NB4 (cell line): ENCODE measurements around the gene MLLT3.

Source experiments
- DNase-seq: peaks from one replicate; pipeline ENCODE4 v3.0.0; 2010; ENCODE audit warnings: low read depth
- H3K4me3 ChIP-seq: one replicate; pipeline ENCODE4 v1.5.1; 2011; ENCODE audit warnings: mild to moderate bottlenecking, low read depth, low read length, moderate library complexity
- MYC ChIP-seq: IDR thresholded peaks from 2 replicates; pipeline ENCODE4 v1.6.1; 2011; ENCODE audit warnings: low read depth, low read length
- POLR2A ChIP-seq: IDR thresholded peaks from 2 replicates; pipeline ENCODE4 v1.6.1; 2011; ENCODE audit warnings: mild to moderate bottlenecking; ENCODE audit not compliant: insufficient read length; ENCODE audit errors: extremely low read depth
- TF ChIP-seq, protein P1 (sequence below): IDR thresholded peaks from 2 replicates; pipeline ENCODE4 v1.6.1; 2011; ENCODE audit warnings: low read depth, low read length
- TF ChIP-seq, protein P2 (sequence below): IDR thresholded peaks from one replicate; pipeline ENCODE4 v1.5.1; 2012; ENCODE audit warnings: low read depth, low read length

The MLLT3 gene

DNA sequence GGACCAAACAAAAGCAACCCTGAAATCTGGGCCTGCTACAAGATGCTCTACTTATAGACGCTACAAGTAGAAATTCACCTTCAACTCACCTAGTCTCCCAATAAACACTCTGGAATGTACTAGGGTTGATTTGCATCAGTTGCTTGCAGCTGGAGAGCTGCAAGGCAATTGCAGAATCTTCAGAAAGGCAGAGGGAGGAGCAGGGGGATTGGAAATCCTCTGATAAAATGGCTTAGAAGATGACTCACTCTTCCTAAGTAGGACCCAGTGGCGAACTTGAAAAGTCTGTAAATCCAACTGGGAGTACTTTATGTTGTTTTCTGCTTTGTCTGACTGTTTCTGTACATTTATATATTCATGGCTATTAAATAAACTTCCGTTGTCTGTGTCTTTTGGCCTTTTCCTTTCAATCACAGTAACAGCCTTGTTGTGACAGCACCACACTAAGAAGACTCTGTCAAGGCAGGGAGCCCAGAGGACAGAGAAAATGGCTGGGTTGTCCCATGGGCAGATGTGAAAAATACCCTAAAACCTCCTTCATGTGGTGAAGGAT is 14.7 kb upstream of the MLLT3 start:
- DNase-seq, result peak; percentile 37
- TF ChIP-seq, protein P1, sequence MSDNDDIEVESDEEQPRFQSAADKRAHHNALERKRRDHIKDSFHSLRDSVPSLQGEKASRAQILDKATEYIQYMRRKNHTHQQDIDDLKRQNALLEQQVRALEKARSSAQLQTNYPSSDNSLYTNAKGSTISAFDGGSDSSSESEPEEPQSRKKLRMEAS, result no peak
- TF ChIP-seq, protein P2, sequence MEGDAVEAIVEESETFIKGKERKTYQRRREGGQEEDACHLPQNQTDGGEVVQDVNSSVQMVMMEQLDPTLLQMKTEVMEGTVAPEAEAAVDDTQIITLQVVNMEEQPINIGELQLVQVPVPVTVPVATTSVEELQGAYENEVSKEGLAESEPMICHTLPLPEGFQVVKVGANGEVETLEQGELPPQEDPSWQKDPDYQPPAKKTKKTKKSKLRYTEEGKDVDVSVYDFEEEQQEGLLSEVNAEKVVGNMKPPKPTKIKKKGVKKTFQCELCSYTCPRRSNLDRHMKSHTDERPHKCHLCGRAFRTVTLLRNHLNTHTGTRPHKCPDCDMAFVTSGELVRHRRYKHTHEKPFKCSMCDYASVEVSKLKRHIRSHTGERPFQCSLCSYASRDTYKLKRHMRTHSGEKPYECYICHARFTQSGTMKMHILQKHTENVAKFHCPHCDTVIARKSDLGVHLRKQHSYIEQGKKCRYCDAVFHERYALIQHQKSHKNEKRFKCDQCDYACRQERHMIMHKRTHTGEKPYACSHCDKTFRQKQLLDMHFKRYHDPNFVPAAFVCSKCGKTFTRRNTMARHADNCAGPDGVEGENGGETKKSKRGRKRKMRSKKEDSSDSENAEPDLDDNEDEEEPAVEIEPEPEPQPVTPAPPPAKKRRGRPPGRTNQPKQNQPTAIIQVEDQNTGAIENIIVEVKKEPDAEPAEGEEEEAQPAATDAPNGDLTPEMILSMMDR, result no peak
- TF ChIP-seq POLR2A (no peak), MYC (no peak)
- H3K4me3 ChIP-seq, result no peak overlapping the region

DNA sequence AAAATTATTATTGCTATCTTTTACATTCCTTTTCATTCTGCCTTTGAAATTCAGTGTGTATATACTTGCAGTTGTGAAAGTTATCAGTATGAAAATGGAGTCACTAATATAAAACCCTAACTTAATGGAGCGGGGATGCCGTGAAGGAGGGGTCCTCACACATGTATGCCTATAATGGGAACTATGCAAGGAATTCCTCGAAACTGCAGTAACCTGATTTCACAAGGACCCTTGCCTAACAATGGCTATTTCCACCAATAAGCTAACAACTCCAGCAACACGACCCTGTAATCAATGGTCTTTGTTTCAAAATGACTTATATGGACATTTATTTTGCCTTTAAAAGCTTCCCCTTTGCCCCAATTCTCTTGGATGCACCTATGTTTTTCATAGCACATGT is 12.6 kb upstream of the MLLT3 start:
- no peak for DNase-seq
- no peak overlapping the region for H3K4me3 ChIP-seq
- TF ChIP-seq, protein P1, result no peak
- TF ChIP-seq POLR2A, result no peak

DNA sequence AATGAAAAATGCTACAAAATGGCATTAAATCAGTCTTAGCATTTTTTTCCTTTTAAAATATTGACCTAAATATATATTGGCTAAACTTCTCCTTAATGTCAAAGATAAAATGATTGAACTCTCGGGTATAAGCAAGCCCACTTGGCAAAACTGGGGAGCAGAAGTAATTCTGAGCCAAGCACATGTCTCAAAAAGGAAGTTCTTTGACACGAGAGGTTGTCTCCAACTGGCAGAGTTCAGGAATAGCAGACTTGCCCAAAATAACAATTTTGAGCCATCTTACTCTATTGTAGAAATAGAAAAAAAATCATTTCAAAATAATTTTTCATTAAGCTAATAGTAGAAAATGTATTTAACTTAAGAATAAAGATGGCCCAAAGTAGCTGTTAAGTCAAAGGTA is 10.4 kb upstream of the MLLT3 start:
- no peak overlapping the region for H3K4me3 ChIP-seq
- no peak for DNase-seq
- TF ChIP-seq, protein P1, result no peak; the same call in 1 of the 2 replicates
- no peak for TF ChIP-seq MYC
- TF ChIP-seq, protein P2, result no peak

DNA sequence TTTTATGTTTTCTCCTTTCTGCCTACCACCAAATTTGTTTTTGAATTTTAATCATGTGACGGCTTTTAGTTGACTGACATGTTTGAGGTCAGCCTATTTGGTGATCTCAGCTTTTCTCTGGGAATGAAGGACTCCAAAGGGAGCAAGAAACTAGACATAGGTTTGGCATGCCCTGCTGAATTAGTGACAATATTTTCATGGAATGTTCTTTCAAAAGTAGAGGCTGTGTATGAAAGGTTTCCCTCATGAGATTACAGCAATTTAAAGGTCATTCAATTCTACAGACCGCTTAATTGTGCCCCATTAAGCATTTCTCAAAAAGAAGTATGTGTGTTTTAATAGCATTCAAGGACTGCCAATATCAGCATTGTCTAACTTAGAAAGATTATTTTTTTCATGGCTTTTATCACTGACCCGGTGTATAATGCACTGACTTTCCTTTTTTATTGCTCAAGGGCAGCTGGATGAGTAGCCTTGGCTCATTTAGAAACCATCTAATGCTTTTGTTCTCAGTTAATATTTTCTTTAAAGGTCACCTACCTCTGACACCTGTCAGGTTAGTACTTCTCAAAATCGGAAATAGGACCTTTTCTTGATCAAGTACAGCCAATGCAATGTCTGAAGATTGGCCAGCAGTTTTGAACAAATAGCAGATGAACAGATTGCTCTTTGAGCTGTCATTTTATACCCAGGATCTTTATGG is 8.1 kb upstream of the MLLT3 start:
- DNase-seq, result no peak
- TF ChIP-seq POLR2A (no peak), MYC (no peak)
- TF ChIP-seq, protein P1, result no peak
- TF ChIP-seq, protein P2, result no peak
- H3K4me3 ChIP-seq, result no peak overlapping the region

DNA sequence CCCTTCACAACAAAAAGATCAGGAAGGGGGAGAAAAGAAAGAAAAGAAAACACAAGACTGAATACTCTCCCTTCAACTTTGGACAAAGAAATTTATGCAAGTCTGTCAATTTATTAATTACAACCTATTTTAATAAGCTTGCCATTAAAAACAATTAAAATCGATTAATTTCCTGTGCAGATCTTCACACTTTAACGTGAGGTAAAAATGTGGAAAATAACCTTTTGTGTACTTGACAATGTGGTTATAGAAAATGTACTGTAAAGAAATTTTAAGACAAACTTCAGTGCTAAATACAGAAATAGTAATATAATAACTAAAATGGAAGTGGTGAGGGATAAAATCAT is 2.7 kb upstream of the MLLT3 start:
- DNase-seq, result no peak
- H3K4me3 ChIP-seq, result no peak overlapping the region
- TF ChIP-seq MYC (no peak), POLR2A (no peak)
- TF ChIP-seq, protein P2, result no peak
- TF ChIP-seq, protein P1, result no peak

DNA sequence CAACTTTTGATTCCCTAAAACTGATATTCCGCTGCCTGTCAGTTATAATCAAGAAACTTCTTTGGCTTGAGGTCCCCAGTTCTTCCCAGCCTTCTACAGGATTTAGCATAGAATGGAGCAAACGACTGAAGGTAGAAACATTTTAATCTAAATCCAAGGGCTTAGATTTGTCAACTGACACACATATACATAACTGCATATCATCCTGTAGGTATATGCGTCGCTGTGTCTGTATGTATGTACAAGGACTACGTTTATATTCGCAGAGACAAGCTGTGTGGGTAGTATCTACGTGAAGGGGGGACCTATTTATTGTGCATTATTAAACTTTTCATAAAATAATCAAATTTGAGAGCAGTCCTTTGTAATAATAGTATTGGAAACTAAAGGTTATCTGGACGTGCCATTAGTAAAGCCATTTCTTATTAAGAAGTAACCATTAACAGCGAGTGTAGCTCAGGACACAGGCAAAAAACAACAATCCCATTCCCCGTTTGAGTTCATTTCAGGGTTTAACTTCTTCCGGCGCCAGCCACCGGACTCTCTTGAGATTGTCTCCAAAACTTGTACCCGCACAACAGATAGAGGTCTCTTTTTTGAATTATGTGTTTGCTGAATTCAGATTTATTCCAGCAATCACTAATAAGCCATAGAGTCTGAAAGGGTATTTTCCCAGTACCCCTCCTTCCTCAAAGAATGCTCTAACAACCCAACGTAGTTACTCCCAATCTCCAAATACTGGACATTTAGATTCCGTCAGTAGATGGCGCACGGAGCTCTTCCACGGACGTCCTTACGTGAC is 2.1 kb upstream of the MLLT3 start:
- H3K4me3 ChIP-seq, result peak overlapping the region; percentile 70
- no peak for TF ChIP-seq MYC
- TF ChIP-seq POLR2A, result no peak
- TF ChIP-seq, protein P2, result peak; percentile 90
- TF ChIP-seq, protein P1, result 0 out of 2 replicates have a peak, but pooled peaks have one; percentile 13
- peak; percentile 92 for DNase-seq
